Measurements from ENCODE around the gene CH25H. TPM values are rescaled to one million over a fixed set of nuclear protein-coding genes. Genes with fewer than 3 reads are reported as not detected.
"Not testable (repeated sequence)": the region's sequence is repeated elsewhere in the genome, so short reads cannot be mapped to it uniquely, and the experiment has no call there.

Gene CH25H
- total RNA-seq, 1 donor from 2014 or later = 0.22 TPM

DNA sequence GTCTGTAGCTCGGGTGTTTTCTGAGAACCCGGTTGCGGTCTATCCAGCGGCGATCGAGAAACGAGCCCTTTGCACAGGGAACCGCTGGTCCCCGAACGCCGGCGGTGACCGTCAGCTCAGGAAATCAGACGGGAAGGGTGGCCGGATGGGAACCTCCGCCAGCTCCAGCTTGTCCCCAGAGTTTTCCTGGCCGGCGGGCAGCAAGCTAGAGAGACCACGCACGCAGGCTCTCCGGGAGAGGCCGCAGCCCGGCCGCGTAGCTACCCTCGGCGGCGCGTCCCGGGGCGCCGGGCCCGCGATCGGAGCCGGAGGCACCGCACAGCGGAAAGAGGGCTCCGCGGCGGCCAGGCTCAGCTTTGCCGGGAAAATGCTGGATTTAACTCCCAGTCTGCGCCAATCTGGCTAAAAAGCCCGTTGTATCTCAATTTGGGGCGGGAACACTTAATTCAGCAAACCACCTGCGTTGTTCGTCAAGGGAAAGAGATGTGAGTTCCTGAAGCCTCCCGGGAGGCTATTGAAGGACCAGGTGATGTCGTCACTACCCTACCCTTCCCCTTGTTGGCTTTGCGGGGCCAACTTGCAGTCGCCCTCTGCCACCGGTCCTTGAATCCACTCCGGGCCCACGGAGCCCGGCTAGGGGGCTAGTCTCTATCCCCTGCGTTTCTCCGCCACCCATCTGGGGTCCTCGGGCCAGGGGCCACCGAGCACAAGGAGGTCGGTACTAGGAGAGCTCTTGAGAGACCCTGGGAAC lies 859 bp upstream of the CH25H start:
- DNase-seq (peak; percentile 76), ATAC-seq (ENCODE audit: poor library complexity) (peak; percentile 81)
- intact Hi-C loops (cut with DNase I) = no loop called here

DNA sequence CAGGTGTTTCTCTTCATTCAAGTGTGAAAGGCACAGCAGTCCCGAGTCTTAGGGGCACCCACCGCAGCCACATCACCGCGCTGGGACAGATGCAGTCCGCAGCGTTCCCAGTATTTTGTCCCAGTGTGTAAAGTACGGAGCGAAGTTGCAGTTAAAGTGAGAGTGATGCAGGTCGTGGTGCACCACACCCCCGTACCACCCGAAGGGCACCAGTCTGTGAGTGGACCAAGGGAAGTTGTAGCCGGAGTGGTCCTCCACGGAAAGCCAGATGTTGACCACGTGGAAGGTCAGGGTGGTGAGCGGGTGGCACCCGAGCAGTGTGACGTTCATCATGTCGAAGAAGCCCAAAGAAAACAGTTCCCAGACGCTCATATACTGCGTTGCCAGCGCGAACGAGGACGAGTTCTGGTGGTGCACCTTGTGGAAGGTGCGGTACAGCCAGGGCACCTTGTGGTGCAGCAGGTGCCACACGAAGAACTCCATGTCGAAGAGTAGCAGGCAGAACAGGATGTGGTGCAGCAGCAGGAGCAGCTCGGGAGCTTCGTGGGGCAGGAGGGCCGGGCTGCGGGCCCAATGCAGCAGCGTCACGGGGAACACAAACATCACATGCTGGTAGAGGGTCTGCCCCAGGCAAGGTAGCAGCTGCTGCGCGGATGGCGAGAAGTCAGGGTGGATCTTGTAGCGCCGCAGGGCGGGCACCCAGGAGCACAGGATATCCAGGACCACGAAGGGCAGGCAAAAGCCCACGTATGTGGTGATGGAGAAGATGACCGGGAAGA lies 526 bp downstream of the CH25H start:
- intact Hi-C loops (cut with DNase I) = no loop called here
- DNase-seq = peak; percentile 50

GRCh38 chr10:89204621-89205185 lies 2.4 kb downstream of the CH25H start:
- no peak for DNase-seq
- ATAC-seq (ENCODE audit: poor library complexity) = no peak
- intact Hi-C loops (cut with DNase I) = no loop called here

More for the DNA sequence above, 526 bp downstream of the CH25H start:
- peak; percentile 26 for ATAC-seq (ENCODE audit: poor library complexity)

- ATAC-seq (ENCODE audit: poor library complexity) (no peak), DNase-seq (no peak)
- intact Hi-C loops (cut with DNase I) = no loop called here
Measured at GRCh38 chr10:89203237-89203636, 3.9 kb downstream of the CH25H start.

DNA sequence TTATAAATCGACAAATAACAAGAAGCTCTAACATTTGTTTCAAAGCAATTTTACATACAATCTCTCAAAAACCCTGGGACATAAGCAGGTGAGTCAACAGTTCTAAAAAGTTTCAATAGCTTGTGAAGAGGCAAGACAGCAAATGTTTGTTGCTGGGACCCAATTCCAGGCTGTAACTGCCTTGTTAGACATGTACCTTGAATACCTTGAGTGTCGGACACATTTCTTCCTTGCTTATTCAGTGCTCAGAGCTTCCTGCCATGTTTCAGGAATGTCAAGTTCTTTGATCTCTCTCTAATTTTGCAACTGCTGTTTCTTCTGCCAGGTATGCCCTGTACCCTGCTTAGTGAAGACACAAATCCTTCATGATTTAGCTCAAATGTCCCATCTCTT lies 5.1 kb downstream of the CH25H start:
- ATAC-seq (ENCODE audit: poor library complexity) (no peak), DNase-seq (no peak)
- intact Hi-C loops (cut with DNase I) = no loop called here

GRCh38 chr10:89201345-89202032 lies 5.6 kb downstream of the CH25H start:
- intact Hi-C loops (cut with DNase I) = no loop called here

GRCh38 chr10:89197473-89197872 lies 9.6 kb downstream of the CH25H start:
- intact Hi-C loops (cut with DNase I) = no loop called here
- no peak for ATAC-seq (ENCODE audit: poor library complexity)

More at GRCh38 chr10:89201345-89202032, 5.6 kb downstream of the CH25H start:
- DNase-seq (no peak), ATAC-seq (ENCODE audit: poor library complexity) (no peak)

DNA sequence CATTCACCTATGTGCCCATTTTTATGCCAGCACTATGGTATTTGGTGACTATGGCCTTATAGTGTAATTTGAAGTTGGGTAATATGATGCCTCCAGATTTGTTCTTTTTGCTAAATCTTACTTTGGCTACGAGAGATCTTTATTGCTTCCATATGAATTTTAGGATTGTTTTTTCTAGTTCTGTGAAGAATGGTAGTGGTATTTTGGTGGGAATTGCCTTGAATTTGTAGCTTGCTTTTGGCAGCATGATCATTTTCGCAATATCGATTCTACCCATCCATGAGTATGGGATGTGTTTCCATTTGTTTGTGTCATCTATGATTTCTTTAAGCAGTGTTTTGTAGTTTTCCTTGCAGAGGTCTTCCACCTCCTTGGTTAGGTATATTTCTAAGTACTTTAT lies 15.8 kb downstream of the CH25H start:
- DNase-seq; ATAC-seq (ENCODE audit: poor library complexity); intact Hi-C loops (cut with DNase I): not testable (repeated sequence)

More at GRCh38 chr10:89197473-89197872, 9.6 kb downstream of the CH25H start:
- no peak for DNase-seq

DNA sequence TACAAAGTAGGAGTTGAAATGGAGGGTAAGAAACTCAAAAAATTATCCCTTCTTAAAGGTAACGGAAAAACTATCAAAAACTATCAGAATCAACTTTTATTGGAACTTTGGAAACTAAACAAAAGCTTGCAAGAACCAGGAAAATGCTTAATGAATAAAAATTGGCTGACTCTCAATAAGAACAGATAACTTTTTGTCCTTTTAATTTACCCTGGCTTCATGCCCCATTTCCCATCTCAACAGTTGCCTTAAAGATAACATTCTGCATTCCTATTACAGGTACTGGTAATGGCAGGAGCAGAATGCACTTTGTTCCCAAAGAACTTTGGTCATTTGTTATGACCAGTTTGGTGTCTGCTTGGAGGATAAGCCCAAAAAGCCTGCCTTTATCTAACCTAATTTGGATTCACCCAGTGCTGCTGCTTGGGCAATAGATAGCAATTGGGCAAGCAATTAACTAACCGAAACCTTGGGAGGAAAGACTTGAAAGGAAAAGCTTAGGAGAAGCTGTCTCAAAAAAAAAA lies 17.8 kb downstream of the CH25H start:
- no peak for ATAC-seq (ENCODE audit: poor library complexity)
- DNase-seq = no peak
- intact Hi-C loops (cut with DNase I) = no loop called here

DNA sequence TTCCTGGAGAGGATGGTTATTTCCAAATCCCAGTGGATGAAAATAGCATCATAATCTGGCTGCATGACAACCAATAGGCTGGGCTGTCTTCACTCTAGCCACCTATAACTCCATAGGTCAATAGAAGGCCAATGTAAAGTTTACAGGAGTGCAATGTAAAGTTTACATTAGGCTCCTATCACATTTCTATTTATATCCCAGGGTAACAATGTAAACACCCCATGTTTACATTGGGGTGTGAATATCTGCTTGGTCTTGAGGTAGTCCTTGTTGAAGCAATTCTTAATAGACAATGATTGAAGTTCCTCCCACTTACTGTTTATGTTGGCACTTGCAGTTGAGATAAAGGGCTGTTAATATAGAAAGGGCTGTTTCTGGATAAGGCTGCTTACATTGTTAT lies 21.5 kb downstream of the CH25H start:
- ATAC-seq (ENCODE audit: poor library complexity) = no peak
- intact Hi-C loops (cut with DNase I) = no loop called here
- no peak for DNase-seq

DNA sequence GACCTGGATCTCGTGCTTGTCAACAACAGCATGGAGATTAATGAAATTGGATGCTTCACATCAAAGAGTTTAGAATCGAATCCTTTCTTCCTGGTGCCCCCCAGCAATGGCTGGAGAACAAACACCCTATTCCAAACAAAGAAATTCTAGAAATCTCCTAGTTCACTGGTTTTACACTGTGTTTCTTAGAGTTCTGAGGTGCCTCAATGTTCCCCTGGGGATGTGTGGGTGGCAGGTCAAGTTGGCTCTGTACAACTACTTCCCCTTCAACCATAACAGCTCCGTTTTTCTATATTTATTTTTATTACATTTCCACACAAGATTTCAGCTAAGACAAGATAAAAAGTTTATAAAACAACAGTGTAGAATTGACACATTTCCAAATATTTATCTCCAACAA lies 22.5 kb downstream of the CH25H start:
- intact Hi-C loops (cut with DNase I) = no loop called here
- no peak for ATAC-seq (ENCODE audit: poor library complexity)
- no peak for DNase-seq

- intact Hi-C loops (cut with DNase I) = no loop called here
- ATAC-seq (ENCODE audit: poor library complexity) = no peak
- no peak for DNase-seq
Measured at GRCh38 chr10:89183571-89183970, 23.5 kb downstream of the CH25H start.

- no peak for DNase-seq
- no peak for ATAC-seq (ENCODE audit: poor library complexity)
Measured at GRCh38 chr10:89182894-89183293, 24.2 kb downstream of the CH25H start.

DNA sequence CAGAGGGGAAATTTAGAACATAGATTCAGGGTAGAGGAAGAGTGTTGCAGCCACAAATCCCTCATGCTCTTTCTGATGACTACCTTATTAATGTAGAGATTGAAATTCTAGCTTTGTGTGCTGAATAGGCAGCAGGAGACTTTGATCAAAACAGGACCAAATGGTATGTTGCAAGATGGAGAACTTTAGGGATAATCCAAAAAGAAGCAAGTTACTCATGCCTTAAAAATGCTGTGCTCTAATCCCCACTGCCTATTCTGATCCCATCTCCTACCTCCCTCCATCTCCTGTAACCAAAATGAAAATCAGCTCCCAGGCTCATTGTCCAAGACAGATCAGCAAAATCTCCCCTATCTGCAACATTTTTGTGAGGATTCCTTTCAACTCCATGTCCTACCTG lies 31.3 kb downstream of the CH25H start:
- ATAC-seq (ENCODE audit: poor library complexity) = no peak
- intact Hi-C loops (cut with DNase I) = no loop called here
- no peak for DNase-seq

More at GRCh38 chr10:89182894-89183293, 24.2 kb downstream of the CH25H start:
- intact Hi-C loops (cut with DNase I) = no loop called here

- ATAC-seq (ENCODE audit: poor library complexity) (no peak), DNase-seq (no peak)
- intact Hi-C loops (cut with DNase I) = no loop called here
Measured at GRCh38 chr10:89173075-89173474, 34.0 kb downstream of the CH25H start.

DNA sequence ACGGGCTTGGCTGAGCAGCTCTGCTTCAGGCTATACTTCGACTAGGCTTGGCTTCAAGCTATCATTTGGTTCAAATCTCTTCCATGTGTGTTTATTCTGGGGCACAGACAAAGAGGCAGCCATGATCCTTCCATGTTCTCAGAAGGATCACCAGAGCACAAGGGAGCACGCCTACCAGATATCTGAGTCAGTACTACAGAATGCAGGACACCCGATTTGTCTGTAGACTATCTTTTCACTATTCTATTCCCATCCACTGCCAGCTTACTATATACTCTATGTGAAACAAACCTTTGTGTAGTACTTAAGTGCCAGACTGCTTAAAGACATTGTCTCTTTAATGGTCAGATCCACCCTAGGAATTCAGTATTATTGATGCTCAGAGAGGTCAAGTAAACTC lies 35.1 kb downstream of the CH25H start:
- DNase-seq (no peak), ATAC-seq (ENCODE audit: poor library complexity) (no peak)
- intact Hi-C loops (cut with DNase I) = no loop called here

- intact Hi-C loops (cut with DNase I) = no loop called here
- no peak for ATAC-seq (ENCODE audit: poor library complexity)
- DNase-seq = no peak
Measured at GRCh38 chr10:89171263-89171872, 35.7 kb downstream of the CH25H start.

DNA sequence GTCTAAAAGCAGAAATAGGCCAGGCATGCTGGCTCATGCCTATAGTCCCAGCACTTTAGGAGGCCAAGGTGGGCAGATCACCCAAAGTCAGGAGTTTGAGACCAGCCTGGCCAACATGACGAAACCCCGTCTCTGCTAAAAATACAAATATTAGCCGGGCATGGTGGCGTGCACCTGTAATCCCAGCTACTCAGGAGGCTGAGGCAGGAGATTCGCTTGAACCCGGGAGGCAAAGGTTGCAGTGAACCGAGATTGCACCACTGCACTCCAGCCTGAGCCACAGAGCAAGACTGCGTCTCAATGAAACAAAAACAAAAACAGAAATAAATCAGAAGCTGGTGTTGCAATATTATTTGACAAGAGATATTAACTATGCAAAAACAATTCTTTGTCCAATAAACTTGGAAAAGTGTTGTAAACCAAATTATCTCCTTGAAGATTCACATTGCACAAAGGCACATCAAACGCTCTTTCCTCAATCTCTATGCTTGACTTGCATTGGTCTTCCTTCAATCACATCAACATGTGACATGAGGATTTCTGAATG lies 38.7 kb downstream of the CH25H start:
- DNase-seq; intact Hi-C loops (cut with DNase I); ATAC-seq (ENCODE audit: poor library complexity): not testable (repeated sequence)

Measured in Right ventricle myocardium superior (tissue), 1 donor.